Activated T-cell treated with anti-CD3 and anti-CD28 coated beads, Interleukin-2, amount 50 U/mL, for 24 hours (primary cell): ENCODE data around the gene PAX3.

Experiments
- DNase-seq: peaks from one replicate; pipeline ENCODE4 v3.0.0-alpha.2; 2020
- H3K27ac Mint-ChIP-seq: 2 replicates; pipeline ENCODE4 v1.8.0; 2020; ENCODE audit warnings: mild to moderate bottlenecking, mixed read lengths
- H3K27me3 Mint-ChIP-seq: 2 replicates; pipeline ENCODE4 v1.8.0; 2020; ENCODE audit warnings: mixed read lengths
- H3K36me3 Mint-ChIP-seq: 2 replicates; pipeline ENCODE4 v1.8.0; 2020; ENCODE audit warnings: low read depth, mixed read lengths
- H3K4me1 Mint-ChIP-seq: 2 replicates; pipeline ENCODE4 v1.8.0; 2020; ENCODE audit warnings: low read depth, mixed read lengths
- H3K4me3 Mint-ChIP-seq: 2 replicates; pipeline ENCODE4 v1.8.0; 2020; ENCODE audit warnings: mild to moderate bottlenecking, moderate library complexity, mixed read lengths
- H3K9me3 Mint-ChIP-seq: 2 replicates; pipeline ENCODE4 v1.8.0; 2020; ENCODE audit warnings: mixed read lengths

Gene PAX3

DNA sequence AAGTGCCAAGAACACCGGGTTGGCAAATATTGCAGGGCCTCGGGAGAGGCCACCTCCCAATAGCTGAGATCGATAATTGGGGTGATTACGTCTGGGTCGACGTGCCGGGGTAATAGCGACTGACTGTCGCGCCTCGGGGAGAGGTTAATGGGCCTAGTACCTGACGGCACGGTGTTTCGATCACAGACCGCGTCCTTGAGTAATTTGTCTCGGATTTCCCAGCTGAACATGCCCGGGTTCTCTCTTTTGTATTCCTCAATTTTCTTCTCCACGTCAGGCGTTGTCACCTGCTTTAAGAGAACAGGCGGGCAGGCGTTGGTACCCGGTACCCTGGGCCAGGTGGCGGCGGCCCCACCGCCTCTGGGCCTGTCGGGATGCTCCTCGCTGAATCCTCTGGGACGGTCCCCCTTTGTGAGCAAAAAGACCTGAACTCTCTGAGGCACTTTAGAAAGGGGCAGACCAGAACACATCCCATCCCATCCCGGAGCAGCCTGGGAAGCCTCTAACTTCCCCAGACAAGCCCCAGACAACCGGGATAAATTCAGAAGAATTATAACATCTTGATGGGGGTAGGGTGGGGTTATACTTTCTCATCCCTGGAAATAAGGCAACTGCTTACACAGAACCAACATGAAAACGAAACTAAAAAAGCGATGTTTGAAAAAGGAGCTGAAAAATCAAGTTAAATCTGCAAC is 3.3 kb downstream of the PAX3 start:
- Mint-ChIP-seq H3K4me1 (peaks cover 34% of the 10 kb centered on the region), H3K9me3 (peaks cover 3% of the 10 kb centered on the region), H3K27ac (no peak overlapping the region)

DNA sequence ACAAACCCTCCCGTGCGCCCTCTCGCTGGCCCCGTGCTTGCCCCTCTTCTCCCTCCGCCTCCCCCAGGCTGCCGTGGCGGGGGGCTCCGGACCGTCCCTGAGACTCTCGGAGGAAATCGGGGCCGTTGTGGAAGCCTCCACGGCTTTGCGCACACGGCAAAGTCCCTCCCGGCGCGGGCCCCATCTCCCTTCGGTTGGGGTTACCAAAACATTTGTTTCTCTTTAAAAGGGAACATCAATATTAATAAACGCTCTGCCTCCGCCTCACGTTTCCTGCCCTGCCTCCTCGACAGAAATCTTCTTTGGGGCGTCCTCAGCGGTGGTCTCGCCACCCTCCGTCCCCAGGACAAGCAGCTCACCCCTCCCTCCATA is 3.8 kb downstream of the PAX3 start:
- no peak for DNase-seq
- peaks cover 3% of the 10 kb centered on the region for H3K9me3 Mint-ChIP-seq
- H3K27ac Mint-ChIP-seq: no peak overlapping the region
- H3K27me3 Mint-ChIP-seq: peaks cover 97% of the 10 kb centered on the region
- H3K36me3 Mint-ChIP-seq: no peaks in the 10 kb centered on the region
- H3K4me3 Mint-ChIP-seq: peak overlapping the region; percentile 31
- peaks cover 38% of the 10 kb centered on the region for H3K4me1 Mint-ChIP-seq

More for the DNA sequence above, 3.3 kb downstream of the PAX3 start:
- Mint-ChIP-seq H3K4me3 (peak overlapping the region; percentile 31), H3K36me3 (no peaks in the 10 kb centered on the region), H3K27me3 (peaks cover 97% of the 10 kb centered on the region)
- DNase-seq: no peak

DNA sequence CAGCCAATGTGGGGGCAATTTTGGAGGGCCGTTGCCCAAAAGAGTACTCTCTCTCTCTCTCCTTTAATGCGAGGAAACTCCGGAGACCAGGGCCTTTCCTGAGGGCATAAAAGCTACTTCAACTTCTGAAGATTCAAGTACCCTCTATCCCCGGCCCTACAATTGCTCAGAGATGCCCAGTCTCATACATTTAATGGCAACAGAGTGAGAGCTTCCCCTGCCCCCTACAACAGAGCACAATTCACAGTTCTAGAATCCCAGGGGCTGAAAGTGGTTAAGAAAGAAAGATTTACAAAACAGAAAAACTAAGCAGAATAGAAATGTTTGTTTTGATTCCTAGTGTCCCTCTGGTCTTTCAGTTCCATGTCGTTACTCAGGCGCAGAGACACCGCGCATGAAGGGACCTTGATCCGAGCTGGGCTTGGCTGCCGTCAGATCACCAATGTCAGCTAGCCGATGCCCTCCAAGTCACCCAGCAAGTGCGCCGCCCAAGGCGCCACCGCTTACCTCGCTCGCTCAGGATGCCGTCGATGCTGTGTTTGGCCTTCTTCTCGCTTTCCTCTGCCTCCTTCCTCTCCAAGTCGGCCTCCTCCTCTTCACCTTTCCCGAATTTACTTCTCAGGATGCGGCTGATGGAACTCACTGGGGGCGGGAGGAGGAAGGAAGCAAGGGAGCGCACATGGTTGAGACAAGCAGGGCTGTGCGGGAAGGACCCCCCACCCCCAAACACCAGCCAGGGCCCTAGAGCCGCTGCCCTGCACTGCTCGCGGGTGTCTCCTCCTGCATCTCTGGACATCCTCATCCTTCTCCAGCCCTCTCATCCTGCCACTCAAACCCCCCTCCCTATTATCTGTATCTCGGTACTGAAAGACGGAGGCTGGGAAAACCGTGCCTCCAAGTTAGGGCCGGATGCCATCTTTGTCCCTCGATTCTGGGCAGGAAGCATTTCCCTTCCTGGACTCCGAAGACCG is 4.9 kb downstream of the PAX3 start:
- peaks cover 33% of the 10 kb centered on the region for H3K4me1 Mint-ChIP-seq

DNA sequence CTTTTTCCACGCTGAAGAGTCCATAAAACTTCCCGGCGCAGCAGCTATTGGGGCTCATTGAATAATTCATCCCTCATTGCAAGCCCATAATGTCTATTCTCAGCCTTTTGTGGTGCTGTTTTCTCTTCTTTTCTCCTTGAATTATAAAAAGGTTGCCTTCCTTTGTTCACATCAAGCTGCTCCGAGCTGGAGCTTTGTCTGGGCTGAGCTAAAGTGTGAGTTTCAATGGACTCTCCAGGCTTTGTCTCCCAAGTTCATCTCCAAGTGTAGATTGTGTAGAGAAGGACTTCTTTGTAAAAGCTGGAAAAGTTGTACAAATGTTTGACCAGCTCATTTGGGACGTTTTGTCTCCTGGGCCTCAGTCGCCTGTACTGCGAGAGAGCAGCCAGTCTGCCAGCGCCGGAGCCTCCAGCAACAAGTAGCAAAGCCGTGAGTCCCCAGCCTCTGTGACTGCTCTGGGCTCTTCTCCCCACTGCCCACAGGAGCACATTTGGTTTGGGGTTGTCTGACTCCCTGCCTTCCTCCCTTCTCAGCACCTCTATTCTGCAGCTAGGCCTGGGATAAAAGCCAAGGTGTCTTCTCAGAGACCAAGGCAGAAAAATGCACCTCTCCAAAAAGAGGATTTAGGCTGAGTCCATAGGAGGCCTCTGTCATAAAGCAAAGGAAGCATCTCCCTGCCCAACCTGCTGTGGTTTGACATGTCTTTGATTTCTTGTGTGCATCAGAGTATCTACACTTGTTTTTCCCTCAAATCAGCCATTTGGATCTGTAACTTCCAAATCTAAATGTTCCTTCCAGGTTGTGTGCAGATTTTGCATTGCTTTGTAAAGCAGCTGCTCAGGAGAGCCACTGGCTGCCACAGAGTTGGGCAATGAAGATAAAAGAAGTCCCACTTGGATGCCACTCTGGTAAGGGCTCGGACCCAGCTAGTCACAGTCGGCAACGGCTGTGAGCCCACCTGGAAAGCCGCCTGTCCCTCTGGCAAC is 6.4 kb downstream of the PAX3 start:
- Mint-ChIP-seq H3K4me3 (no peak overlapping the region), H3K36me3 (no peaks in the 10 kb centered on the region), H3K4me1 (peaks cover 30% of the 10 kb centered on the region), H3K9me3 (no peaks in the 10 kb centered on the region), H3K27me3 (peaks cover 97% of the 10 kb centered on the region), H3K27ac (no peak overlapping the region)
- DNase-seq: no peak

More for the DNA sequence above, 4.9 kb downstream of the PAX3 start:
- Mint-ChIP-seq H3K9me3 (no peaks in the 10 kb centered on the region), H3K27ac (no peak overlapping the region), H3K27me3 (peaks cover 97% of the 10 kb centered on the region), H3K4me3 (no peak overlapping the region), H3K36me3 (no peaks in the 10 kb centered on the region)
- DNase-seq: no peak

DNA sequence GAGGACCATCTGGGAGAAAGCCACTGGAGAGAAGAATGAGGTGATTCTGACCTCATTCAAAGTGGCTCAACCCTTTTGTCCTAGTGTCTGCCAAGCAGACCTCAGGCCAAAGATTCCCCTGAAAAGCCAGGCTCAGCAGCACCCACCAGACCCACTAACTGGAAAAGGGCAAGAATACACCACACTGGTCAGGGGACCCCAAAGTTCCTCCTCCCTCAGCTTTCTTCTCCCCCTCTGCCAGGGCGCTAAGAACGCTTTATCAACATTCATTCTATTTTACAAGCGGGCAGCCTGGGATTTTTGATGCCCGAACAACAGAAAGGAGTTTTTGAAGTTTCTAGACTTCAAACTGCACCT is 7.3 kb downstream of the PAX3 start:
- no peaks in the 10 kb centered on the region for H3K9me3 Mint-ChIP-seq
- peaks cover 93% of the 10 kb centered on the region for H3K27me3 Mint-ChIP-seq
- H3K27ac Mint-ChIP-seq: no peak overlapping the region
- H3K4me1 Mint-ChIP-seq: peaks cover 22% of the 10 kb centered on the region
- no peak overlapping the region for H3K4me3 Mint-ChIP-seq
- H3K36me3 Mint-ChIP-seq: no peaks in the 10 kb centered on the region
- no peak for DNase-seq

DNA sequence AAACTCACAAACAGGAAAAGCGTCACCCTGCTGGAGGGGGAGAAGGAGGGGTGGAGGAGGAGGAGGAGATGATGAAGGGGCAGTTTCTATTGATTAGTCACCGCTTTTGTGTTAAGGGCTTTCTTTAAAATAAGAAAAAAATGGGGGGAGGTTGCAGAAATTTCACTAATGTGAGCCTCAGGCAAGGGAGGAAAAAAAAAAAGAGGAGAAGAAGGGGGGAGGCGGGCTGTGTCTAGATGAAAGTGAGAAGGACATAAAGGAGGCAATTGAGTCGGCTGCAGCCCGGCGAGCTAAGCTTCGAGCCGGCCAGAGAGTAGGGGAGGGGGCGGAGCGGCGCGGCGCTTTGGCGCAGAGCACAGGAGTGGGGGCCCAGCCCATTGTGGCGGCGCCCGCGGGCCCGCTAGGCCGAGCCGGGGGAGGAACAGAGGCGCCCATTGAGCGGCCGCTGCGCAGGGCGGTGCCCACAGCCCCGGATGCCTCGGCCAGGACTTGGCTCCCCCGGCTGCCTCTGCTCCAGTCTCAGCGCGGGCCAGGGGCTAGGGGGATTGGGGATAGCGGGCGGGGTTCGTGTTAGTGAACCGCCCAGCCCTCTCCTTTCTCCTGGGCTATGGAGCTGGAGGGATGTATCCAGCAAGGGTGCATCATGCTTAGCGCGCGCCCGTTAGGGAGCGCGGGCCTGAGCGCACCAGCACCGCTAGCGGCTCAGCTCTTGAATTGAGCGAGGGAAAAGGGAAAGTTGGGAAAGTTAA is 7.9 kb downstream of the PAX3 start:
- Mint-ChIP-seq H3K27ac (no peak overlapping the region), H3K9me3 (no peaks in the 10 kb centered on the region), H3K36me3 (no peaks in the 10 kb centered on the region), H3K4me1 (peaks cover 16% of the 10 kb centered on the region), H3K27me3 (peaks cover 91% of the 10 kb centered on the region), H3K4me3 (no peak overlapping the region)
- no peak for DNase-seq

DNA sequence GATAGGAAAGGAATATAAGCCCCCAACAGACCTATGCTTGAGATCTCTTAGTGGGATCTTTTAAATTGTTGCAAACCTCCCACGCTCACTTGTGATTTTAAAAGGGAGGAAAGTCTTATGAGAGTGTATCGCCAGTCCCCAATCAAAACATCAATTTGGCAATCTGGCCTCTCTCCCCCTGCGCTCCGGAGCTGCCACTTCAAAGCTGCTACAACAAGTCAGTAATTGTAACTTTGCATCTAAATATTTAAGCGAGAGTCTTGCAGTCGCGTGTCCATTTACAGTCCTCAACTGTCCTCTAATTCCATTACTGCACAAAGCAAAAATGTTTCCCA is 8.4 kb downstream of the PAX3 start:
- H3K4me1 Mint-ChIP-seq: peaks cover 11% of the 10 kb centered on the region
- H3K36me3 Mint-ChIP-seq: no peaks in the 10 kb centered on the region
- H3K9me3 Mint-ChIP-seq: no peaks in the 10 kb centered on the region
- no peak for DNase-seq
- peaks cover 88% of the 10 kb centered on the region for H3K27me3 Mint-ChIP-seq
- no peak overlapping the region for H3K27ac Mint-ChIP-seq
- no peak overlapping the region for H3K4me3 Mint-ChIP-seq

DNA sequence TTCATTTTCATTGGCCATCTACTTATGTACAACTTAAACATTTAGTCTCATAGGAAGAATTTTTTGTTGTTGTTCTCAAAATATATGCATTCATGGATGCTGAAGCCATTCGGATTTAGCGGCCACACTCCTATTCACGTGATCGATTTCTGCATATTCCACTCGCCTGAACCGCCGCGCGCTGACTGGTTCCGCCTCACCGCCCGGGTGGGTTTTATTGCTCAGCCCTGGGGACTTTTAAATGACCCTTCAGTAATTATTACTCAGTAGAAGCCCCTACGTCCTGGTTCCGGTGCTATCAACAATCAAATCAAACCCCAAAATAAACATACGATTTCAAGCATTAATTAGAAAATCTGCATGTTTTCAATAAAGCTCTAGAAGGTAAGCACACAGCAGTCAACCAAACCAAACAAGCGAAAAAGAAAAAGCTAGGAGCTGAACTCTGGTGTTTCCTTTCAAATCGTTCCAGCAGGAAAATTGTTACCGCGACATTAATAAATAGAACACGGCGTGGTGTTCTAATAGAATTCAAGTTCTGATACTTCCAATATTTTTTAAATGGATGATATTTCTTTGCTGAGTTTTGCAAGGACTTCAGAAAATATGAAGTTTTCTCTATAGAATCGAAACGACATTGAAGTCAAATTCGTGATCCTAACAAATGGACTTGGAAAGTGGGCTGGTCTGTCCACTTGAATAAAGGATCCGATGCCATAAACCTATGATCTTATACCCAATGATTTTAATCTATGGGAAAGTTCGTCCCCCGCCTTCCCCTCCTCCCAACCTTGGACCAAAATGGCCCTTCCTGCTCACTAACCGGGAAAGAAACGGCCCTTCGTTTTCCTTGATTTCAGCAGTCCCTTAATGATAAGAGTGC is 9.3 kb downstream of the PAX3 start:
- Mint-ChIP-seq H3K4me1 (peaks cover 6% of the 10 kb centered on the region), H3K27me3 (peaks cover 86% of the 10 kb centered on the region)

DNA sequence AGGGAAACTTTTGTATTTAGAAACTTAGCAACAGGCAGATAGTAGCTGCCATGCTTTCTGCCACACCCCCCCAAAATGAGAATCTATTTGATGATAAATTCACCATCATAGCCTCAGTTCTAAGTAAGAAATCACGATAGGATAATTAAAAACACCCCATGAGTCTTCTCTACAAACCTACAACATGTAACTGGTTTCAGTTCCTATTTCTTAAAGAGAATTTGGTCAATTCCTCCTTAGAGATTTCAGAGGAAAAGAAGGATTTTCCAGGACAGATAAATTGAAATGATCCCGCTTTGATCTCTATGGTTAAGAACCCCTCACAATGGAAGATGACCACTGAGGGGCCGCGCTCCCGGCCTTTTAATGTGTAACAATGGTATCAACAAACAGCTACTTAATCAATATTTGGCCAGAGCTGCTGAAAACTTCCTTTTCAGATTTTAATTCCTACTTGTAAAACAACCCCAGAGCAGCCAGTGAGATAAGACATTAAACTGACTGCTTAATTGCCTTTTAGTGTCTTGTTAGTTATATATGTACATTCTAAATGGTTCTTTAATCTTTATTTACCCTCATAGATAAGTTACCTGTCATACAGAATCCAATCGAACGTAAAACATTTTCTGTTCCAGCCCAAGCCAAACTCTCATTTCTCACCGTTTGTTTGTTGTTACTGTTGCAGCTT is 10.1 kb downstream of the PAX3 start:
- Mint-ChIP-seq H3K27me3 (peaks cover 86% of the 10 kb centered on the region), H3K9me3 (no peaks in the 10 kb centered on the region), H3K4me3 (no peak overlapping the region), H3K27ac (no peak overlapping the region), H3K36me3 (no peaks in the 10 kb centered on the region), H3K4me1 (peaks cover 6% of the 10 kb centered on the region)
- DNase-seq: no peak

More for the DNA sequence above, 9.3 kb downstream of the PAX3 start:
- Mint-ChIP-seq H3K27ac (no peak overlapping the region), H3K36me3 (no peaks in the 10 kb centered on the region), H3K9me3 (no peaks in the 10 kb centered on the region), H3K4me3 (no peak overlapping the region)
- no peak for DNase-seq

DNA sequence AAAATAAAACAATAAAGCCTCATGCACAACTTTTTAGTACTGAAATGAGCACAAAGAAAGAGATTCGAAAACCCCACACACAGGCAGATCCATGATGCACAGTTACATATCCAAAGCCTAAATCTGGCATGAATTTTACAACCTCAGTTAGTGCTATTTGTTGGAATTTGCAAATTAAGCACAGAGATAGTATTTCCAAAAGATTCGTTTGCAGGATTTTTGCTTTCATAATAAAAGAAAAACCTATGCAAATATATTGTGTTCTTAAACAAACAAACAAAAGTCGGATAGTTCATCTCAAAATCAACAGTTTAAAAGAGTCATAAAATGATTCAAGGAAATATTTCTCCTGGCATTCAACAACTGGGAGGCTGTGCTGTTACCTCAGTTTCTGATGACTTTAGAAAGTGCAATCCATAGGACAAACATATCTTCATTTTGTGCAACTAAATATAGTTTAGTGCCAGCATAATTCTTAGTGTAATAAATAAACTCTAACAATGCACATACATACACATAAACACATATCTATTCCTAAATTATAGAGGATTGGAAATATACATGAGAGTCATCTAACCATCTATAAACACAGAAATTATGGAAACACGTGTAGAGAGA is 10.8 kb downstream of the PAX3 start:
- Mint-ChIP-seq H3K27ac (no peak overlapping the region), H3K4me3 (no peak overlapping the region), H3K4me1 (peaks cover 6% of the 10 kb centered on the region), H3K36me3 (no peaks in the 10 kb centered on the region), H3K9me3 (no peaks in the 10 kb centered on the region), H3K27me3 (peaks cover 81% of the 10 kb centered on the region)
- DNase-seq: no peak

DNA sequence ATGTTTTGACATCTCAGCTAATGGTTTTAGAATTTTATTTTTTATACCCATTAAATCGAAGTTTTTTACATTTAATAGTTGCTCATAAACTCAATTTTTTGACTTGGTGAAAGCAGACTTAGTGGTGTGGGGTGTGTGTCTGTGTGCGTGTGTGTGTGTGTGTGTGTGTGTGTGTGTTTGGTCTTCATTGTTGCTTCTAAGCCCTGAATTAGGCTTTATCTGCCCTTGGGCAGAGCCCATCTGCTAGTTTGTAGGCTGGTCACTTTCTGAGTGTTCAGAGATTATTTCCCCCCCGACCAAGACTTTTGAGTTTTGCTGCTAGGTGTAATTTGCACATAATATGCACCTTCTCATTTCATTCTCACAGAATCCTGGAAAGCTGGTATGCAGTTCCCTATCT is 14.3 kb downstream of the PAX3 start:
- Mint-ChIP-seq H3K9me3 (no peaks in the 10 kb centered on the region), H3K4me1 (no peaks in the 10 kb centered on the region), H3K27me3 (peaks cover 54% of the 10 kb centered on the region), H3K36me3 (no peaks in the 10 kb centered on the region), H3K27ac (no peak overlapping the region), H3K4me3 (no peak overlapping the region)
- DNase-seq: no peak

DNA sequence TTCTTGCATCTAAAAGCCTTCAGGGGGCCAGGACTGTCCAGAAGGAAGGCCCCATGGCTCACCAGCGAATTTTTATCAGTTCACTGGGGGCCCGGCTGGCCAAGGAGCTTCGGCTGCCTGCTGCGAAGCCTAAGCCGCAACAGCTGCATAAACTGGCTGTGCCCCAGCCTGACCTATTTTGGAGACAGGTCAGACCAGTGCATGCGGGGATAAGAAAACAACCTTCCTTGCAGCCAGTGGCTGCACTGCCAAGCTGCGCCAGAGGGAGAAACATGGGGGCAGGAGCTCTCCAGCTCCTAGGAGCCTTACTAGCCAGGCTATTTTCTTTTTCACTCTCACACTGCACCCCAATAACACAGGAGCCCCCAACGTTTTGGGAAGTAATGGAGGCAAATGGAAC is 15.2 kb downstream of the PAX3 start:
- no peaks in the 10 kb centered on the region for H3K4me1 Mint-ChIP-seq
- no peak overlapping the region for H3K4me3 Mint-ChIP-seq
- H3K9me3 Mint-ChIP-seq: no peaks in the 10 kb centered on the region
- no peaks in the 10 kb centered on the region for H3K36me3 Mint-ChIP-seq
- H3K27ac Mint-ChIP-seq: no peak overlapping the region
- no peak for DNase-seq
- H3K27me3 Mint-ChIP-seq: peaks cover 51% of the 10 kb centered on the region
